Hepatocyte (in vitro differentiated cells): ENCODE data around the gene KCNE3.

Experiments used
- EZH2 ChIP-seq: fragments of 200-600 bp; sonication (generic); IDR thresholded peaks from 2 replicates; pipeline ENCODE4 v1.6.1; 2016; ENCODE audit warnings: antibody characterized with exemption, mild to moderate bottlenecking, borderline replicate concordance
- EZH2phosphoT487 ChIP-seq: fragments of 200-600 bp; sonication (generic); IDR thresholded peaks from one replicate; pipeline ENCODE4 v1.6.1; 2018; ENCODE audit warnings: antibody characterized with exemption, mild to moderate bottlenecking, low read depth, moderate library complexity; ENCODE audit not compliant: unreplicated experiment, severe bottlenecking
- TF ChIP-seq, protein P1 (sequence below): fragments of 200-600 bp; sonication (generic); IDR thresholded peaks from 2 replicates; pipeline ENCODE4 v1.5.1; 2016; ENCODE audit warnings: antibody characterized with exemption, mild to moderate bottlenecking; ENCODE audit not compliant: poor library complexity

DNA sequence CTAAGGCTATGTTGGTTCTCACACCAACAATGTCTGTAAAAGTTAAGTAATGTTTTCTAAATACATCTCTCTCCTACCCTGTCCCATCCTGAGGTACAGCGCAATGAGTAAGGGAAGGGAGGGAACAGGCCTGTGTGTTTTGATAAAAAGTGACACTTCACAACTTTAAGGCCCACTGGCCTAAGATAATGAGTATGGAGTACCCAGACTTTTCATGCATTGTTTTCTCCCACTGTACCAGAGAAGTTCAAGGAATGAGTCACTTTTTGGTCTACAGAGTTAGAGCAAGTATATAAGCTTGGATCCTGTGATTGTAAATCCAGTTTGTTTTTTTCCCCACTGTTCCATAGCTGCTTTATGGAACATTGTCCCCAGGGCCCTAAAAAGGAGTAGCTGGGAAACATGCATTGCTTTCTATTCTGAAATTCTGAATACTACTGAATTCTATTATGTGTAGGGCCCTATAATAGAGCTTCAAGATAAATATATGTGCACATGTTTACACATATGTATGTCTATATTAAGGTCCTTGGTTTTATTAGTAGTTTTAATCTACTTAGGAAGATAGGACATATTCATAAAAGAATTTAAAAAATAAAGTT is 29.8 kb downstream of the KCNE3 start:
- TF ChIP-seq, protein P1, sequence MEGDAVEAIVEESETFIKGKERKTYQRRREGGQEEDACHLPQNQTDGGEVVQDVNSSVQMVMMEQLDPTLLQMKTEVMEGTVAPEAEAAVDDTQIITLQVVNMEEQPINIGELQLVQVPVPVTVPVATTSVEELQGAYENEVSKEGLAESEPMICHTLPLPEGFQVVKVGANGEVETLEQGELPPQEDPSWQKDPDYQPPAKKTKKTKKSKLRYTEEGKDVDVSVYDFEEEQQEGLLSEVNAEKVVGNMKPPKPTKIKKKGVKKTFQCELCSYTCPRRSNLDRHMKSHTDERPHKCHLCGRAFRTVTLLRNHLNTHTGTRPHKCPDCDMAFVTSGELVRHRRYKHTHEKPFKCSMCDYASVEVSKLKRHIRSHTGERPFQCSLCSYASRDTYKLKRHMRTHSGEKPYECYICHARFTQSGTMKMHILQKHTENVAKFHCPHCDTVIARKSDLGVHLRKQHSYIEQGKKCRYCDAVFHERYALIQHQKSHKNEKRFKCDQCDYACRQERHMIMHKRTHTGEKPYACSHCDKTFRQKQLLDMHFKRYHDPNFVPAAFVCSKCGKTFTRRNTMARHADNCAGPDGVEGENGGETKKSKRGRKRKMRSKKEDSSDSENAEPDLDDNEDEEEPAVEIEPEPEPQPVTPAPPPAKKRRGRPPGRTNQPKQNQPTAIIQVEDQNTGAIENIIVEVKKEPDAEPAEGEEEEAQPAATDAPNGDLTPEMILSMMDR, result no peak
- no peak for TF ChIP-seq EZH2
- no peak for TF ChIP-seq EZH2phosphoT487
